Measurements from ENCODE around the gene SCAPER. TPM values are rescaled to one million over a fixed set of nuclear protein-coding genes. Genes with fewer than 3 reads are reported as not detected.
A peak's percentile ranks its signal among the peaks of the same experiment; 100 is the strongest.

The SCAPER gene
- total RNA-seq, 4 donors from 2014 or later = 19.6 to 35.9 (median 31.8) TPM

GRCh38 chr15:76576523-76577279 is 328.4 kb downstream of the SCAPER start:
- no peak overlapping the region for H3K4me3 ChIP-seq
- H3K9me3 ChIP-seq = no peaks in the 10 kb centered on the region
- H3K27ac ChIP-seq = no peak overlapping the region
- no peaks in the 10 kb centered on the region for H3K36me3 ChIP-seq
- DNase-seq = peak in 1 of 2 donors; percentile 28
- no peaks in the 10 kb centered on the region for H3K27me3 ChIP-seq
- H3K4me1 ChIP-seq = peaks cover 11 to 12% of the 10 kb centered on the region in 2 donors
- in situ Hi-C loops (cut with MboI; ENCODE audit: low sequenced_read_pairs in 4 of 4) = no loop called here
- ATAC-seq = no peak
- intact Hi-C loops (cut with DNase I; ENCODE audit: low total_unique reads) = no loop called here
- no peak for TF ChIP-seq POLR2A (IDR thresholded peaks at IDR 0.05)
- TF ChIP-seq, protein P1, sequence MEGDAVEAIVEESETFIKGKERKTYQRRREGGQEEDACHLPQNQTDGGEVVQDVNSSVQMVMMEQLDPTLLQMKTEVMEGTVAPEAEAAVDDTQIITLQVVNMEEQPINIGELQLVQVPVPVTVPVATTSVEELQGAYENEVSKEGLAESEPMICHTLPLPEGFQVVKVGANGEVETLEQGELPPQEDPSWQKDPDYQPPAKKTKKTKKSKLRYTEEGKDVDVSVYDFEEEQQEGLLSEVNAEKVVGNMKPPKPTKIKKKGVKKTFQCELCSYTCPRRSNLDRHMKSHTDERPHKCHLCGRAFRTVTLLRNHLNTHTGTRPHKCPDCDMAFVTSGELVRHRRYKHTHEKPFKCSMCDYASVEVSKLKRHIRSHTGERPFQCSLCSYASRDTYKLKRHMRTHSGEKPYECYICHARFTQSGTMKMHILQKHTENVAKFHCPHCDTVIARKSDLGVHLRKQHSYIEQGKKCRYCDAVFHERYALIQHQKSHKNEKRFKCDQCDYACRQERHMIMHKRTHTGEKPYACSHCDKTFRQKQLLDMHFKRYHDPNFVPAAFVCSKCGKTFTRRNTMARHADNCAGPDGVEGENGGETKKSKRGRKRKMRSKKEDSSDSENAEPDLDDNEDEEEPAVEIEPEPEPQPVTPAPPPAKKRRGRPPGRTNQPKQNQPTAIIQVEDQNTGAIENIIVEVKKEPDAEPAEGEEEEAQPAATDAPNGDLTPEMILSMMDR (IDR thresholded peaks at IDR 0.05 in 4 of 5, conservative IDR thresholded peaks at IDR 0.05 in 1 of 5) = no peak

- Histone ChIP-seq H3K27me3 (no peaks in the 10 kb centered on the region), H3K9me3 (no peaks in the 10 kb centered on the region), H3K4me3 (no peak overlapping the region), H3K4me1 (peaks cover 11 to 12% of the 10 kb centered on the region in 2 donors), H3K36me3 (no peaks in the 10 kb centered on the region), H3K27ac (no peak overlapping the region)
- TF ChIP-seq POLR2A (IDR thresholded peaks at IDR 0.05) = no peak
- TF ChIP-seq, protein P1 (IDR thresholded peaks at IDR 0.05 in 4 of 5, conservative IDR thresholded peaks at IDR 0.05 in 1 of 5) = no peak
- DNase-seq = no peak
- intact Hi-C loops (cut with DNase I; ENCODE audit: low total_unique reads) = no loop called here
- in situ Hi-C loops (cut with MboI; ENCODE audit: low sequenced_read_pairs in 4 of 4) = no loop called here
- no peak for ATAC-seq
Measured at GRCh38 chr15:76575679-76576078, 329.5 kb downstream of the SCAPER start.

- DNase-seq = no peak
- Histone ChIP-seq H3K27me3 (no peaks in the 10 kb centered on the region), H3K4me1 (peaks cover 11 to 12% of the 10 kb centered on the region in 2 donors), H3K36me3 (no peaks in the 10 kb centered on the region), H3K27ac (no peak overlapping the region), H3K9me3 (no peaks in the 10 kb centered on the region), H3K4me3 (no peak overlapping the region)
- intact Hi-C loops (cut with DNase I; ENCODE audit: low total_unique reads) = no loop called here
- ATAC-seq = no peak
- in situ Hi-C loops (cut with MboI; ENCODE audit: low sequenced_read_pairs in 4 of 4) = no loop called here
- TF ChIP-seq POLR2A (IDR thresholded peaks at IDR 0.05) = no peak
- TF ChIP-seq, protein P1 (IDR thresholded peaks at IDR 0.05 in 4 of 5, conservative IDR thresholded peaks at IDR 0.05 in 1 of 5) = no peak
Measured at GRCh38 chr15:76575274-76575673, 329.9 kb downstream of the SCAPER start.

DNA sequence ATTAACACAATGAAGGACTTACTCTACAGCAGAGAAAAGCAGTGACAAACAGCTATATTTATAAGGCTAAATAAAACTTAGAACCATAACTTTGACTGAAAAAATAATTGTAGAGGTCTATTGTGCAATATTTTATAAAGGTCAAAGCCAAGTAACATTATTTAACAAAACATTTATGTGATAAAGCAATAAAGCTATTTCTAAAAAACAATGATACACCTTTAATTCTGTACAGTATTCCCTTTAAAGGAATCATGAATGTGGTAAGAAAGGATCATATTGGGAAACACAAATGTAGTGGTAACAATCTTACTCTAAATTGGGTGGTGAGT is 332.2 kb downstream of the SCAPER start:
- Histone ChIP-seq H3K27ac (no peak overlapping the region), H3K27me3 (no peaks in the 10 kb centered on the region), H3K9me3 (no peaks in the 10 kb centered on the region), H3K36me3 (no peaks in the 10 kb centered on the region), H3K4me1 (peaks cover 11 to 12% of the 10 kb centered on the region in 2 donors), H3K4me3 (no peak overlapping the region)
- TF ChIP-seq POLR2A (IDR thresholded peaks at IDR 0.05) = no peak
- TF ChIP-seq, protein P1 (IDR thresholded peaks at IDR 0.05 in 4 of 5, conservative IDR thresholded peaks at IDR 0.05 in 1 of 5) = no peak
- no peak for ATAC-seq
- no peak for DNase-seq
- in situ Hi-C loops (cut with MboI; ENCODE audit: low sequenced_read_pairs in 4 of 4) (no loop called here), intact Hi-C loops (cut with DNase I; ENCODE audit: low total_unique reads) (no loop called here)

GRCh38 chr15:76566276-76566675 is 338.9 kb downstream of the SCAPER start:
- no peaks in the 10 kb centered on the region for H3K4me1 ChIP-seq
- no peaks in the 10 kb centered on the region for H3K36me3 ChIP-seq
- H3K9me3 ChIP-seq = no peaks in the 10 kb centered on the region
- ATAC-seq = no peak
- no peak overlapping the region for H3K27ac ChIP-seq
- intact Hi-C loops (cut with DNase I; ENCODE audit: low total_unique reads) (no loop called here), in situ Hi-C loops (cut with MboI; ENCODE audit: low sequenced_read_pairs in 4 of 4) (no loop called here)
- TF ChIP-seq, protein P1 (IDR thresholded peaks at IDR 0.05 in 4 of 5, conservative IDR thresholded peaks at IDR 0.05 in 1 of 5) = no peak
- TF ChIP-seq POLR2A (IDR thresholded peaks at IDR 0.05) = no peak
- H3K27me3 ChIP-seq = no peaks in the 10 kb centered on the region
- DNase-seq = no peak
- no peak overlapping the region for H3K4me3 ChIP-seq
